HEK293 (cell line): ENCODE measurements around the gene TDP1.

ENCODE experiments used
- GLI4 ChIP-seq: fragments of 450-650 bp; formaldehyde crosslinking; IDR thresholded peaks from 2 replicates; pipeline ENCODE4 v1.5.1; 2016; ENCODE audit warnings: missing biosample characterization, missing genetic modification characterization
- KLF16 ChIP-seq: fragments of 450-650 bp; formaldehyde crosslinking; IDR thresholded peaks from 2 replicates; pipeline ENCODE4 v1.5.1; 2017; ENCODE audit warnings: missing biosample characterization, missing genetic modification characterization
- KLF9 ChIP-seq: fragments of 450-650 bp; formaldehyde crosslinking; IDR thresholded peaks from 2 replicates; pipeline ENCODE4 v1.5.1; 2016; ENCODE audit warnings: missing biosample characterization, missing genetic modification characterization, low read depth
- REPIN1 ChIP-seq: fragments of 450-650 bp; formaldehyde crosslinking; IDR thresholded peaks from 2 replicates; pipeline ENCODE4 v1.5.1; 2017; ENCODE audit warnings: missing biosample characterization, missing genetic modification characterization, low read depth
- SALL2 ChIP-seq: fragments of 450-650 bp; formaldehyde crosslinking; IDR thresholded peaks from 2 replicates; pipeline ENCODE4 v1.5.0; 2017; ENCODE audit warnings: missing biosample characterization, mild to moderate bottlenecking, missing genetic modification characterization, borderline replicate concordance
- SETDB1 ChIP-seq: IDR thresholded peaks from one replicate; pipeline ENCODE4 v1.6.1; 2017; ENCODE audit warnings: mild to moderate bottlenecking, low read length, moderate library complexity, mixed read lengths; ENCODE audit not compliant: insufficient read length
- ZNF324 ChIP-seq: fragments of 450-650 bp; formaldehyde crosslinking; IDR thresholded peaks from 2 replicates; pipeline ENCODE4 v1.5.1; 2016; ENCODE audit warnings: missing biosample characterization, missing genetic modification characterization
- ZNF416 ChIP-seq: fragments of 450-650 bp; formaldehyde crosslinking; IDR thresholded peaks from 2 replicates; pipeline ENCODE4 v1.5.1; 2016; ENCODE audit warnings: missing biosample characterization, missing genetic modification characterization
- TF ChIP-seq, protein P1 (sequence below): fragments of 450-650 bp; formaldehyde crosslinking; IDR thresholded peaks from 2 replicates; pipeline ENCODE4 v1.5.1; 2016; ENCODE audit warnings: missing biosample characterization, missing genetic modification characterization
- TF ChIP-seq, protein P2 (sequence below): fragments of 450-650 bp; formaldehyde crosslinking; IDR thresholded peaks from 2 replicates; pipeline ENCODE4 v1.5.1; 2016; ENCODE audit warnings: missing biosample characterization, missing genetic modification characterization
- TF ChIP-seq, protein P3 (sequence below): fragments of 450-650 bp; formaldehyde crosslinking; IDR thresholded peaks from 2 replicates; pipeline ENCODE4 v1.5.1; 2016; ENCODE audit warnings: missing biosample characterization, missing genetic modification characterization
- TF ChIP-seq, protein P4 (sequence below): fragments of 450-650 bp; formaldehyde crosslinking; IDR thresholded peaks from 2 replicates; pipeline ENCODE4 v1.5.1; 2016; ENCODE audit warnings: missing biosample characterization, missing genetic modification characterization
- TF ChIP-seq, protein P5 (sequence below): fragments of 450-650 bp; formaldehyde crosslinking; IDR thresholded peaks from 2 replicates; pipeline ENCODE4 v1.5.1; 2016; ENCODE audit warnings: missing biosample characterization, missing genetic modification characterization

DNA sequence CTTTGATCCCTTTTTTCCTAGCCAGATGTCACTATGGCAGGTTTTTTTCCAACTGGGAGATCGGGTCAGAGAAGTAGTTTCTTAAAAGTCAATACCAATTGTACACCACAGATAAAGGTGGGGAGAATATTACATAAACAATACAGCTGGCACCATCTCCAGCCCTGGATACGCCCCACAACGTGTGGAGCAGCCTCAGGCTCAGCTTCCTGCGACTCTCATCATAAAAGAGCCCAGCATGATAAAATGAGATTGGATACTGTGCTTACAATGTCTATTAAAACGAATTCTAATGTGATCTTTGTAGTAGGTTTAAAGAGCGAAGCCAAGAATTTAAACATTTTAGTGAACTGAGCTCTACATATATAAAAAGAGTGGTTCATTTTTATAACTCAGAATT, 22.7 kb upstream of the TDP1 start:
- TF ChIP-seq KLF16 (tag by site-specific recombination) (no peak), ZNF324 (tag by site-specific recombination) (no peak), SETDB1 (no peak), SALL2 (tag by site-specific recombination) (no peak), ZNF416 (tag by site-specific recombination) (no peak), KLF9 (tag by site-specific recombination) (no peak), REPIN1 (tag by site-specific recombination) (no peak), GLI4 (tag by site-specific recombination) (no peak)
- TF ChIP-seq, protein P1, sequence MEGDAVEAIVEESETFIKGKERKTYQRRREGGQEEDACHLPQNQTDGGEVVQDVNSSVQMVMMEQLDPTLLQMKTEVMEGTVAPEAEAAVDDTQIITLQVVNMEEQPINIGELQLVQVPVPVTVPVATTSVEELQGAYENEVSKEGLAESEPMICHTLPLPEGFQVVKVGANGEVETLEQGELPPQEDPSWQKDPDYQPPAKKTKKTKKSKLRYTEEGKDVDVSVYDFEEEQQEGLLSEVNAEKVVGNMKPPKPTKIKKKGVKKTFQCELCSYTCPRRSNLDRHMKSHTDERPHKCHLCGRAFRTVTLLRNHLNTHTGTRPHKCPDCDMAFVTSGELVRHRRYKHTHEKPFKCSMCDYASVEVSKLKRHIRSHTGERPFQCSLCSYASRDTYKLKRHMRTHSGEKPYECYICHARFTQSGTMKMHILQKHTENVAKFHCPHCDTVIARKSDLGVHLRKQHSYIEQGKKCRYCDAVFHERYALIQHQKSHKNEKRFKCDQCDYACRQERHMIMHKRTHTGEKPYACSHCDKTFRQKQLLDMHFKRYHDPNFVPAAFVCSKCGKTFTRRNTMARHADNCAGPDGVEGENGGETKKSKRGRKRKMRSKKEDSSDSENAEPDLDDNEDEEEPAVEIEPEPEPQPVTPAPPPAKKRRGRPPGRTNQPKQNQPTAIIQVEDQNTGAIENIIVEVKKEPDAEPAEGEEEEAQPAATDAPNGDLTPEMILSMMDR (tag by site-specific recombination): no peak
- TF ChIP-seq, protein P2, sequence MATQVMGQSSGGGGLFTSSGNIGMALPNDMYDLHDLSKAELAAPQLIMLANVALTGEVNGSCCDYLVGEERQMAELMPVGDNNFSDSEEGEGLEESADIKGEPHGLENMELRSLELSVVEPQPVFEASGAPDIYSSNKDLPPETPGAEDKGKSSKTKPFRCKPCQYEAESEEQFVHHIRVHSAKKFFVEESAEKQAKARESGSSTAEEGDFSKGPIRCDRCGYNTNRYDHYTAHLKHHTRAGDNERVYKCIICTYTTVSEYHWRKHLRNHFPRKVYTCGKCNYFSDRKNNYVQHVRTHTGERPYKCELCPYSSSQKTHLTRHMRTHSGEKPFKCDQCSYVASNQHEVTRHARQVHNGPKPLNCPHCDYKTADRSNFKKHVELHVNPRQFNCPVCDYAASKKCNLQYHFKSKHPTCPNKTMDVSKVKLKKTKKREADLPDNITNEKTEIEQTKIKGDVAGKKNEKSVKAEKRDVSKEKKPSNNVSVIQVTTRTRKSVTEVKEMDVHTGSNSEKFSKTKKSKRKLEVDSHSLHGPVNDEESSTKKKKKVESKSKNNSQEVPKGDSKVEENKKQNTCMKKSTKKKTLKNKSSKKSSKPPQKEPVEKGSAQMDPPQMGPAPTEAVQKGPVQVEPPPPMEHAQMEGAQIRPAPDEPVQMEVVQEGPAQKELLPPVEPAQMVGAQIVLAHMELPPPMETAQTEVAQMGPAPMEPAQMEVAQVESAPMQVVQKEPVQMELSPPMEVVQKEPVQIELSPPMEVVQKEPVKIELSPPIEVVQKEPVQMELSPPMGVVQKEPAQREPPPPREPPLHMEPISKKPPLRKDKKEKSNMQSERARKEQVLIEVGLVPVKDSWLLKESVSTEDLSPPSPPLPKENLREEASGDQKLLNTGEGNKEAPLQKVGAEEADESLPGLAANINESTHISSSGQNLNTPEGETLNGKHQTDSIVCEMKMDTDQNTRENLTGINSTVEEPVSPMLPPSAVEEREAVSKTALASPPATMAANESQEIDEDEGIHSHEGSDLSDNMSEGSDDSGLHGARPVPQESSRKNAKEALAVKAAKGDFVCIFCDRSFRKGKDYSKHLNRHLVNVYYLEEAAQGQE (tag by site-specific recombination): no peak
- TF ChIP-seq, protein P3, sequence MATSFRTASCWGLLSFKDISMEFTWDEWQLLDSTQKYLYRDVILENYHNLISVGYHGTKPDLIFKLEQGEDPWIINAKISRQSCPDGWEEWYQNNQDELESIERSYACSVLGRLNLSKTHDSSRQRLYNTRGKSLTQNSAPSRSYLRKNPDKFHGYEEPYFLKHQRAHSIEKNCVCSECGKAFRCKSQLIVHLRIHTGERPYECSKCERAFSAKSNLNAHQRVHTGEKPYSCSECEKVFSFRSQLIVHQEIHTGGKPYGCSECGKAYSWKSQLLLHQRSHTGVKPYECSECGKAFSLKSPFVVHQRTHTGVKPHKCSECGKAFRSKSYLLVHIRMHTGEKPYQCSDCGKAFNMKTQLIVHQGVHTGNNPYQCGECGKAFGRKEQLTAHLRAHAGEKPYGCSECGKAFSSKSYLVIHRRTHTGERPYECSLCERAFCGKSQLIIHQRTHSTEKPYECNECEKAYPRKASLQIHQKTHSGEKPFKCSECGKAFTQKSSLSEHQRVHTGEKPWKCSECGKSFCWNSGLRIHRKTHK (tag by site-specific recombination): no peak
- TF ChIP-seq, protein P4, sequence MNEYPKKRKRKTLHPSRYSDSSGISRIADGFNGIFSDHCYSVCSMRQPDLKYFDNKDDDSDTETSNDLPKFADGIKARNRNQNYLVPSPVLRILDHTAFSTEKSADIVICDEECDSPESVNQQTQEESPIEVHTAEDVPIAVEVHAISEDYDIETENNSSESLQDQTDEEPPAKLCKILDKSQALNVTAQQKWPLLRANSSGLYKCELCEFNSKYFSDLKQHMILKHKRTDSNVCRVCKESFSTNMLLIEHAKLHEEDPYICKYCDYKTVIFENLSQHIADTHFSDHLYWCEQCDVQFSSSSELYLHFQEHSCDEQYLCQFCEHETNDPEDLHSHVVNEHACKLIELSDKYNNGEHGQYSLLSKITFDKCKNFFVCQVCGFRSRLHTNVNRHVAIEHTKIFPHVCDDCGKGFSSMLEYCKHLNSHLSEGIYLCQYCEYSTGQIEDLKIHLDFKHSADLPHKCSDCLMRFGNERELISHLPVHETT (tag by site-specific recombination): no peak
- TF ChIP-seq, protein P5, sequence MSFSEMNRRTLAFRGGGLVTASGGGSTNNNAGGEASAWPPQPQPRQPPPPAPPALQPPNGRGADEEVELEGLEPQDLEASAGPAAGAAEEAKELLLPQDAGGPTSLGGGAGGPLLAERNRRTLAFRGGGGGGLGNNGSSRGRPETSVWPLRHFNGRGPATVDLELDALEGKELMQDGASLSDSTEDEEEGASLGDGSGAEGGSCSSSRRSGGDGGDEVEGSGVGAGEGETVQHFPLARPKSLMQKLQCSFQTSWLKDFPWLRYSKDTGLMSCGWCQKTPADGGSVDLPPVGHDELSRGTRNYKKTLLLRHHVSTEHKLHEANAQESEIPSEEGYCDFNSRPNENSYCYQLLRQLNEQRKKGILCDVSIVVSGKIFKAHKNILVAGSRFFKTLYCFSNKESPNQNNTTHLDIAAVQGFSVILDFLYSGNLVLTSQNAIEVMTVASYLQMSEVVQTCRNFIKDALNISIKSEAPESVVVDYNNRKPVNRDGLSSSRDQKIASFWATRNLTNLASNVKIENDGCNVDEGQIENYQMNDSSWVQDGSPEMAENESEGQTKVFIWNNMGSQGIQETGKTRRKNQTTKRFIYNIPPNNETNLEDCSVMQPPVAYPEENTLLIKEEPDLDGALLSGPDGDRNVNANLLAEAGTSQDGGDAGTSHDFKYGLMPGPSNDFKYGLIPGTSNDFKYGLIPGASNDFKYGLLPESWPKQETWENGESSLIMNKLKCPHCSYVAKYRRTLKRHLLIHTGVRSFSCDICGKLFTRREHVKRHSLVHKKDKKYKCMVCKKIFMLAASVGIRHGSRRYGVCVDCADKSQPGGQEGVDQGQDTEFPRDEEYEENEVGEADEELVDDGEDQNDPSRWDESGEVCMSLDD (tag by site-specific recombination): no peak
